Suprapubic skin (tissue), 4 donors: ENCODE data around the gene ATXN10. TPM values are rescaled to one million over a fixed set of nuclear protein-coding genes. Genes with fewer than 3 reads are reported as not detected.

Experiments
- DNase-seq, 2 donors: peaks; one replicate each; pipeline ENCODE4 v3.0.0-alpha.2; 2019; ENCODE audit warnings: low spot score in 2 of 2
- H3K27ac ChIP-seq: fragments of 200-600 bp; sonication (generic); one replicate; pipeline ENCODE4 v1.5.1; 2019
- H3K27me3 ChIP-seq: fragments of 200-600 bp; sonication (generic); one replicate; pipeline ENCODE4 v1.5.1; 2019
- H3K36me3 ChIP-seq: fragments of 200-600 bp; sonication (generic); one replicate; pipeline ENCODE4 v1.5.1; 2019
- H3K4me1 ChIP-seq: fragments of 200-600 bp; sonication (generic); one replicate; pipeline ENCODE4 v1.5.1; 2019
- H3K4me3 ChIP-seq: fragments of 200-600 bp; sonication (generic); one replicate; pipeline ENCODE4 v1.5.1; 2019; ENCODE audit warnings: mild to moderate bottlenecking
- H3K9me3 ChIP-seq: fragments of 200-600 bp; sonication (generic); one replicate; pipeline ENCODE4 v1.5.1; 2019
- CTCF ChIP-seq, 2 donors: fragments of 200-600 bp in 1 of 2; fragments of 450-650 bp in 1 of 2; sonication (generic) in 1 of 2; IDR thresholded peaks; one replicate each; pipeline ENCODE4 v1.5.1; 2016 to 2019; ENCODE audit warnings: antibody characterized with exemption in 2 of 2, mild to moderate bottlenecking in 1 of 2, moderate library complexity in 1 of 2
- EP300 ChIP-seq: sonication (generic); formaldehyde crosslinking; IDR thresholded peaks from one replicate; pipeline ENCODE4 v1.6.1; 2017; ENCODE audit warnings: antibody characterized with exemption
- POLR2A ChIP-seq, 2 donors: fragments of 450-650 bp; IDR thresholded peaks; one replicate each; pipeline ENCODE4 v1.6.1; 2017; ENCODE audit warnings: antibody characterized with exemption in 2 of 2, mild to moderate bottlenecking in 2 of 2, moderate library complexity in 2 of 2
- POLR2AphosphoS5 ChIP-seq, 3 donors: sonication (generic); formaldehyde crosslinking; IDR thresholded peaks; one replicate each; pipeline ENCODE4 v1.6.1; 2017; ENCODE audit warnings: antibody characterized with exemption in 3 of 3
- WGBS: methylation state at CpG from one replicate; pipeline ENCODE4 v1.1.5; 2018; 5-methylcytosine and 5-hydroxymethylcytosine counted together
- total RNA-seq, 4 donors: library from RNA; depleted of rRNA; stranded (reverse); fragments of >200 nt; gene quantifications; one replicate each; pipeline ENCODE4 v1.1.0, GENCODE V29; 2016

Gene ATXN10
- total RNA-seq, 4 donors from 2014 or later = 63.2 to 79.0 (median 68.8) TPM

- TF ChIP-seq CTCF (IDR thresholded peaks at IDR 0.05) (no peak), EP300 (no peak), POLR2AphosphoS5 (IDR thresholded peaks at IDR 0.05) (no peak), POLR2A (IDR thresholded peaks at IDR 0.05) (no peak)
- Histone ChIP-seq H3K4me3 (no peak overlapping the region), H3K9me3 (no peaks in the 10 kb centered on the region), H3K27ac (no peak overlapping the region), H3K27me3 (no peaks in the 10 kb centered on the region), H3K4me1 (peaks cover 4% of the 10 kb centered on the region), H3K36me3 (peaks cover 16% of the 10 kb centered on the region)
- 90% methylated on average over 6 of the region's 6 CpGs for WGBS
- DNase-seq = no peak
These were observed 132.8 kb downstream of the ATXN10 start for GRCh38 chr22:45804319-45804985.

DNA sequence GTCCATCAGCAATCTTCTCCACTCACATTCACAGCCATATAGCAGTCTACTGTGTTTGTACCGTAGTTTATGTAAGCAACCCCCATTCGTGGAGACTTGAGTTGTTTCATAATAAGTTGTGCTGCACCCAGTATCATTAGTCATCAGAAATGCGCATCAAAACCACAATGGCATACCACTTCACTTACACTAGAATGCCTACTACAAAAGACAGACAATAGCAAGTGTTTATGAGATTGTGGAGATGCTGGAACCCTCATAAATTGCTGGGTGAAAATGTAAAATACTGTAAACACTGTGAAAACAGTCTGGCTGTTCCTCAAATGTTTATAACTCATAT lies 133.3 kb downstream of the ATXN10 start:
- no peak overlapping the region for H3K27ac ChIP-seq
- 72% methylated on average over 3 of the region's 3 CpGs for WGBS
- H3K4me3 ChIP-seq = no peak overlapping the region
- no peak for TF ChIP-seq POLR2A (IDR thresholded peaks at IDR 0.05)
- no peak for TF ChIP-seq POLR2AphosphoS5 (IDR thresholded peaks at IDR 0.05)
- TF ChIP-seq EP300 = no peak
- TF ChIP-seq CTCF (IDR thresholded peaks at IDR 0.05) = no peak
- peaks cover 16% of the 10 kb centered on the region for H3K36me3 ChIP-seq
- peaks cover 4% of the 10 kb centered on the region for H3K4me1 ChIP-seq
- DNase-seq = no peak
- no peaks in the 10 kb centered on the region for H3K9me3 ChIP-seq
- no peaks in the 10 kb centered on the region for H3K27me3 ChIP-seq

DNA sequence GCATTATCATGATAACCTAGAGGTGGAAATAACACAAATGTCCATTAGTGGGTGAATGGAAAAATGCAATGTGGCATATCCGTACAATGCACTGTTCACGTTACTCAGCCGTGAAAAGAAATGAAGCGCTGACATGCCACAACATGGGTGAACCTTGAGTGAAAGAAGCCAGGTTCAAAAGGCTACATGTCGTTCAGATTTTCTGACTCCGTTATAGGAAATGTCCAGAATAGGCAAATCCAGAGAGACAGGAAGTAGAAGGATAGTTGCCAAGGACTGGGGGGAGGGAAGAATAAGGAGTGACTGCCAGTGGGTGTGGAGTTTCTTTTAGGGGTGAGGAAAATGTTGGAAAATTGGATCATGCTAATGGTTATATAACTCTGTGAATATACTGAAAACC lies 133.8 kb downstream of the ATXN10 start:
- TF ChIP-seq EP300 (no peak), POLR2AphosphoS5 (IDR thresholded peaks at IDR 0.05) (no peak), POLR2A (IDR thresholded peaks at IDR 0.05) (no peak), CTCF (IDR thresholded peaks at IDR 0.05) (no peak)
- Histone ChIP-seq H3K27ac (no peak overlapping the region), H3K4me3 (no peak overlapping the region), H3K36me3 (peaks cover 16% of the 10 kb centered on the region), H3K4me1 (peaks cover 4% of the 10 kb centered on the region), H3K27me3 (no peaks in the 10 kb centered on the region), H3K9me3 (no peaks in the 10 kb centered on the region)
- no peak for DNase-seq
- WGBS = 79% methylated on average over 6 of the region's 6 CpGs

DNA sequence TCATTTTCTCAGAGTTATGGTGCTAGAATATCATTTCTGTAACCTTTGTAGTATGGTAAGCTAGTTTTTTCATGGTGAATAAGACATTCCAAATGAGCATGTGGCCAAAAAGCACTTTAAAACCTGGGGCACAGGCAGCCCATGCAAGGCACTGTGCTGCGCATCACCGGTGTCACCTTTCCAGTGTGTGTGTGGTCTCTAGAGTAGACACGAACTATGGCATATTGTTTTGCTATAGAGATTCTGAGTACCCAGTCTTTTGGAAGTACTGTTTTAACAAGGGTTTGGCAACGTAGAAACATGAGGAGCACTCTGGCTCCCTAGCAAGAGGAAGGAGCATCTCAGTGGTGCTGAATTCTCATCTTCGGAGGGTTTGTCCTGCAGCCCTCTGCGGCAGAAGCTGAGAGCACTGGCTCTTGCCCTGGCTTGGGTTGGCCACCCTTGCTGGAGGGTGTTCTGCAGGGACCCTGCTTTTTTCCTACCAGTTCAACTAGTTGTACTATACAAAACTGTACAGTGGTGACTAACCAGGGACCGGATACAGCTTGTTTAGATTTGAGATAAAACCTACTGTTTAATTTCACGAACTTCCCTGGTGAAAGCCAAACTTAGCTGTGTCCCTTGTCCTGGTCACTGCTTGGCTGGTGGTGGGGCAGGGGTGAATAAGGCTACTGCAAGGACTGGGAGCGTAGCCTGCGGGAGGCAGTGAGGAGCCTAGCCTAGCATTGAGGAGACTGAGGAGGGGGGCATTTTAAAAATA lies 135.7 kb downstream of the ATXN10 start:
- no peaks in the 10 kb centered on the region for H3K9me3 ChIP-seq
- H3K4me3 ChIP-seq = no peak overlapping the region
- no peak overlapping the region for H3K27ac ChIP-seq
- DNase-seq = no peak
- no peaks in the 10 kb centered on the region for H3K27me3 ChIP-seq
- WGBS = 78% methylated on average over 9 of the region's 10 CpGs
- H3K36me3 ChIP-seq = peaks cover 25% of the 10 kb centered on the region
- no peak for TF ChIP-seq POLR2A (IDR thresholded peaks at IDR 0.05)
- no peak for TF ChIP-seq EP300
- no peak for TF ChIP-seq CTCF (IDR thresholded peaks at IDR 0.05)
- TF ChIP-seq POLR2AphosphoS5 (IDR thresholded peaks at IDR 0.05) = no peak
- H3K4me1 ChIP-seq = peaks cover 4% of the 10 kb centered on the region

DNA sequence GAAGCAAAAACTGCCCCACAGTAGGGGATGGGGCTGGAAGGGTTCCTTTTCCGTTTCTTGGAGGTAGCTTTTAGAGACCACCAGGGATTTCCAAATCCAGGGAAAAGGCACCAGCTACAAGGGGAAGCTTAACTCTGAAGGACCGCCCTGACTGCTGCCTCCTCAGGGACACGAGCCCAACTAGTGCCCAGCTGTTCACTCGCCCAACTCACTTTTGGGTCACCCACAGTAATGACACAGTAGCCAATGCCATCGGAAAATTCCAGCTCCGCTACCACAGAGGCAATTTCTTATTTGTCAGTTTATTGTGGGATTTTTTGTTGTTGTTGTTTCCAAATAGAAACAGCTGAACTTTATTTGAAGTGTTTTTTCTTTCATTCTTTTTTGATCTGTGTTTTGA lies 141.3 kb downstream of the ATXN10 start:
- Histone ChIP-seq H3K4me1 (peaks cover 14% of the 10 kb centered on the region), H3K27me3 (no peaks in the 10 kb centered on the region), H3K9me3 (no peaks in the 10 kb centered on the region), H3K4me3 (no peak overlapping the region), H3K36me3 (peaks cover 19% of the 10 kb centered on the region), H3K27ac (no peak overlapping the region)
- TF ChIP-seq CTCF (IDR thresholded peaks at IDR 0.05) (no peak), POLR2AphosphoS5 (IDR thresholded peaks at IDR 0.05) (no peak)
- WGBS = 95% methylated on average over 6 of the region's 6 CpGs
- no peak for DNase-seq
